LNCaP clone FGC (cell line): Measurements from ENCODE around the gene N4BP2L1.
"Not testable (repeated sequence)": the region's sequence is repeated elsewhere in the genome, so short reads cannot be mapped to it uniquely, and the experiment has no call there.

ENCODE experiments used
- DNase-seq: peaks from one replicate; pipeline ENCODE4 v3.0.0-alpha.2; 2011; ENCODE audit warnings: low read depth
- H3K4me3 ChIP-seq: 2 replicates; pipeline ENCODE4 v1.5.1; 2011; ENCODE audit warnings: mild to moderate bottlenecking, low read depth, low read length, control low read depth
- CTCF ChIP-seq: IDR thresholded peaks from 2 replicates; pipeline ENCODE4 v1.5.1; 2012; ENCODE audit warnings: mild to moderate bottlenecking; ENCODE audit not compliant: control insufficient read depth, insufficient read depth; ENCODE audit errors: extremely low read depth

The N4BP2L1 gene

GRCh38 chr13:32378012-32378411 lies 49.9 kb downstream of the N4BP2L1 start:
- DNase-seq = no peak
- no peak for TF ChIP-seq CTCF
- no peak overlapping the region for H3K4me3 ChIP-seq

GRCh38 chr13:32376642-32377415 lies 51.1 kb downstream of the N4BP2L1 start:
- DNase-seq = no peak
- no peak for TF ChIP-seq CTCF
- H3K4me3 ChIP-seq = no peak overlapping the region

GRCh38 chr13:32370805-32371204 lies 57.1 kb downstream of the N4BP2L1 start:
- H3K4me3 ChIP-seq = no peak overlapping the region
- TF ChIP-seq CTCF = no peak
- no peak for DNase-seq

GRCh38 chr13:32362574-32362973 lies 65.4 kb downstream of the N4BP2L1 start:
- TF ChIP-seq CTCF = no peak
- no peak for DNase-seq
- H3K4me3 ChIP-seq = no peak overlapping the region

GRCh38 chr13:32355935-32356334 lies 72.0 kb downstream of the N4BP2L1 start:
- not testable (repeated sequence) for DNase-seq, H3K4me3 ChIP-seq

GRCh38 chr13:32354040-32354439 lies 73.9 kb downstream of the N4BP2L1 start:
- no peak for DNase-seq
- TF ChIP-seq CTCF = no peak
- no peak overlapping the region for H3K4me3 ChIP-seq

GRCh38 chr13:32350839-32351441 lies 77.0 kb downstream of the N4BP2L1 start:
- DNase-seq, H3K4me3 ChIP-seq: not testable (repeated sequence)
